K562 (cell line): Measurements from ENCODE around the gene EMILIN3. TPM values are rescaled to one million over a fixed set of nuclear protein-coding genes. Genes with fewer than 3 reads are reported as not detected.

Experiments
- ATAC-seq: fragments of 200-7000 bp; cut with Tn5 transposase; 3 replicates; pipeline ENCODE4 v1.9.1; 2020; ENCODE audit warnings: moderate library complexity
- BruUV-seq: library from RNA; stranded (reverse); fragments of 400-500 nt; replicated peaks from 2 replicates; lab custom pipeline; 2021; lab: Mats Ljungman, UMichigan
- CTCF ChIA-PET: fragments of 300-600 bp; formaldehyde crosslinking; extraction: SDS; loops from one replicate; lab custom pipeline; 2021; ENCODE audit warnings: low intra/inter-chr PET ratio; lab: Yijun Ruan, JAX
- POLR2A ChIA-PET: fragments of 300-600, 350-650 bp; sonication (Branson Sonifier 250); formaldehyde crosslinking; extraction: SDS; loops from one replicate; lab custom pipeline; 2021; ENCODE audit warnings: antibody characterized with exemption, inconsistent platforms; lab: Yijun Ruan, JAX
- DNase-seq, 4 experiments: peaks; one replicate each; pipeline versions ENCODE4 v3.0.0 to v3.0.0-alpha.2; 2011 to 2018; ENCODE audit warnings: low spot score in 3 of 4, mixed read lengths in 3 of 4; ENCODE audit errors: extremely low read depth in 1 of 4
- FAIRE-seq: peaks from 2 replicates; lab custom pipeline; 2011; peaks lifted over from hg19 to GRCh38; lab: Jason Lieb, UNC
- H2AFZ ChIP-seq: 2 replicates; pipeline ENCODE4 v1.6.0; 2011; ENCODE audit warnings: low read depth, low read length, control low read depth, inconsistent platforms
- H3K27ac ChIP-seq: fragments of 200-600 bp; 3 replicates; pipeline ENCODE4 v1.8.0; 2011; ENCODE audit warnings: low read depth, mild to moderate bottlenecking, control low read depth, inconsistent platforms, low read length, moderate library complexity, mixed read lengths; ENCODE audit errors: extremely low read depth
- H3K27me3 ChIP-seq, 2 experiments: fragments of 300-600 bp in 1 of 2; 2 replicates in 1 of 2; 3 replicates in 1 of 2; pipeline versions ENCODE4 v1.6.0 to v1.8.0; 2011; ENCODE audit warnings: inconsistent platforms in 2 of 2, low read length in 2 of 2, mild to moderate bottlenecking in 1 of 2, mixed read lengths in 1 of 2, moderate library complexity in 1 of 2; ENCODE audit not compliant: control insufficient read depth in 2 of 2, insufficient read depth in 2 of 2
- H3K36me3 ChIP-seq: fragments of 300-600 bp; 3 replicates; pipeline ENCODE4 v1.8.0; 2011; ENCODE audit warnings: mild to moderate bottlenecking, low read length, inconsistent platforms; ENCODE audit not compliant: control insufficient read depth, insufficient read depth
- H3K4me1 ChIP-seq, 2 experiments: fragments of 200-600 bp in 1 of 2; replicated peaks in 1 of 2; 2 replicates in 1 of 2; 3 replicates in 1 of 2; pipeline versions ENCODE4 v1.5.1 to v1.8.0; 2011; ENCODE audit warnings: inconsistent platforms in 2 of 2, low read length in 2 of 2, mild to moderate bottlenecking in 1 of 2, mixed read lengths in 1 of 2, moderate library complexity in 1 of 2; ENCODE audit not compliant: control insufficient read depth in 2 of 2, insufficient read depth in 2 of 2
- H3K4me2 ChIP-seq: 2 replicates; pipeline ENCODE4 v1.6.1; 2011; ENCODE audit warnings: low read length, control low read depth, inconsistent platforms, mixed read lengths; ENCODE audit not compliant: insufficient read depth
- H3K4me3 ChIP-seq: fragments of 200-600 bp; sonication (generic), shearing (Covaris generic); 2 replicates; pipeline ENCODE4 v1.5.1; 2016; ENCODE audit warnings: control low read depth, inconsistent platforms
- H3K79me2 ChIP-seq: fragments of 200-600 bp; 3 replicates; pipeline ENCODE4 v1.8.0; 2011; ENCODE audit warnings: low read length, inconsistent platforms; ENCODE audit not compliant: control insufficient read depth, insufficient read depth
- H3K9ac ChIP-seq, 2 experiments: 2 replicates each; pipeline versions ENCODE4 v1.6.0 to v1.6.1; 2011; ENCODE audit warnings: low read depth in 2 of 2, low read length in 2 of 2, control low read depth in 1 of 2, inconsistent platforms in 1 of 2, mild to moderate bottlenecking in 1 of 2, mixed read lengths in 1 of 2; ENCODE audit not compliant: insufficient read depth in 1 of 2
- H3K9me1 ChIP-seq: one replicate; pipeline ENCODE4 v1.6.0; 2011; ENCODE audit warnings: inconsistent platforms, mild to moderate bottlenecking, low read length, moderate library complexity; ENCODE audit not compliant: control insufficient read depth, insufficient read depth
- H3K9me3 ChIP-seq: replicated peaks from 2 replicates; pipeline ENCODE4 v1.5.1; 2011; ENCODE audit warnings: low read depth, low read length, inconsistent platforms; ENCODE audit not compliant: control insufficient read depth, insufficient read depth
- H4K20me1 ChIP-seq: replicated peaks from 2 replicates; pipeline ENCODE4 v1.6.1; 2011; ENCODE audit warnings: low read length, inconsistent platforms, mixed read lengths; ENCODE audit not compliant: control insufficient read depth, insufficient read depth
- BRF1 ChIP-seq: IDR thresholded peaks from 3 replicates; pipeline ENCODE4 v1.6.1; 2011; ENCODE audit warnings: borderline replicate concordance, mild to moderate bottlenecking; ENCODE audit not compliant: insufficient read length; ENCODE audit errors: extremely low read depth
- MCM2 ChIP-seq: fragments of 450-650 bp; IDR thresholded peaks from 2 replicates; pipeline ENCODE4 v1.6.1; 2017; ENCODE audit warnings: low read depth, mild to moderate bottlenecking
- RFX5 ChIP-seq: IDR thresholded peaks from 2 replicates; pipeline ENCODE4 v1.6.1; 2011; ENCODE audit warnings: low read depth, mild to moderate bottlenecking, improper control_type of control experiment, low read length
- ZBTB49 ChIP-seq: sonication (generic); formaldehyde crosslinking; IDR thresholded peaks from 2 replicates; pipeline ENCODE4 v1.8.0; 2022; ENCODE audit warnings: missing genetic modification reagents, mild to moderate bottlenecking, borderline replicate concordance
- ZKSCAN8 ChIP-seq: fragments of 200-800 bp; sonication (Bioruptor generic); IDR thresholded peaks from 2 replicates; pipeline ENCODE4 v1.6.1; 2016; ENCODE audit warnings: missing genetic modification characterization, missing compliant biosample characterization
- WGBS: fragments of 100-300 bp; shearing (Covaris generic); methylation state at CpG from one replicate; pipeline ENCODE4 v1.1.6; 2016; ENCODE audit warnings: low coverage, mixed read lengths; ENCODE audit not compliant: insufficient coverage; ENCODE audit errors: missing lambda C conversion rate; 5-methylcytosine and 5-hydroxymethylcytosine counted together
- in situ Hi-C: fragments of 300-500 bp; cut with MboI; formaldehyde crosslinking; loops from 4 replicates; pipeline ENCODE4 v1.15.0; 2018; ENCODE audit warnings: inconsistent platforms, mixed read lengths
- intact Hi-C: fragments of 100-400 bp; cut with micrococcal nuclease; formaldehyde crosslinking; loops from 2 replicates; pipeline ENCODE4 v1.14.2; 2022
- polyA plus RNA-seq, 8 experiments: library from polyadenylated mRNA; depleted of rRNA in 4 of 8; stranded (reverse) in 5 of 8; unstranded in 3 of 8; fragments of >200 nt; fragmentation: Nextera tagmentation in 2 of 8; fragmentation: Illumina TruSeq in 1 of 8; extraction: Ambion mirVana in 2 of 8; extraction: Trizol in 1 of 8; gene quantifications; 2 replicates each; pipeline versions ENCODE4 v1.2.1 to v1.2.3, GENCODE V29; 2011 to 2014; ENCODE audit warnings: inconsistent platforms in 1 of 8, missing spikeins in 1 of 8
- total RNA-seq, 7 experiments: library from RNA; depleted of rRNA in 6 of 7; stranded (reverse); fragments of >200 nt in 6 of 7; fragmentation: Illumina TruSeq in 2 of 7; extraction: Trizol in 2 of 7; gene quantifications; 2 replicates each; pipeline versions ENCODE4 v1.2.1 to v1.2.3, GENCODE V29; 2011 to 2021; ENCODE audit warnings: low replicate concordance in 1 of 7
- TF ChIP-seq, protein P1 (sequence below), 3 experiments: IDR thresholded peaks in 2 of 3; conservative IDR thresholded peaks in 1 of 3; 2 replicates each; pipeline ENCODE4 v1.5.1; 2011 to 2012; ENCODE audit warnings: low read length in 3 of 3, mild to moderate bottlenecking in 3 of 3, control low read depth in 2 of 3, improper control_type of control experiment in 1 of 3, inconsistent platforms in 1 of 3, low read depth in 1 of 3, mixed read lengths in 1 of 3, moderate library complexity in 1 of 3; ENCODE audit not compliant: insufficient read depth in 2 of 3

EMILIN3 gene
- total and polyA plus RNA-seq, 9 of the 15 experiments (the other 6 are each of a cell fraction or from before 2014, with no cell fraction given), result 0.01 to 0.07 TPM; not detected in 7

- intact Hi-C loops (no loop called here), in situ Hi-C loops (no loop called here)
- Histone ChIP-seq H3K4me3 (no peak overlapping the region), H3K9me1 (no peaks in the 10 kb centered on the region), H4K20me1 (no peaks in the 10 kb centered on the region; the same call in 1 of the 2 replicates), H3K36me3 (peaks cover 2% of the 10 kb centered on the region; the same call in 1 of the 3 replicates), H3K27me3 (no peaks in the 10 kb centered on the region), H3K79me2 (no peaks in the 10 kb centered on the region), H3K27ac (no peak overlapping the region), H3K4me1 (peaks cover 0 to 2% of the 10 kb centered on the region in 2 experiments; a peak in 1 of 5 replicates), H3K9me3 (no peaks in the 10 kb centered on the region), H2AFZ (no peak overlapping the region), H3K9ac (no peak overlapping the region), H3K4me2 (no peak overlapping the region)
- no TSS peak for BruUV-seq
- TF ChIP-seq BRF1, result no peak
- no peak for TF ChIP-seq RFX5
- no peak for TF ChIP-seq ZKSCAN8 (CRISPR knock-in tag)
- TF ChIP-seq MCM2, result no peak
- ATAC-seq, result no peak
- no peak for FAIRE-seq
- CTCF ChIA-PET, result no interaction called here
- POLR2A ChIA-PET, result interaction anchor here (0.6 to 1.7 kb wide), 3 partner anchors 9 to 72 kb away, joined by 3 read pairs; no protein-coding TSS in a partner anchor
- no peak for DNase-seq
These were observed 13.1 kb downstream of the EMILIN3 start for GRCh38 chr20:41353530-41353929.

- CTCF ChIA-PET, result no interaction called here
These were observed 14.0 kb downstream of the EMILIN3 start for GRCh38 chr20:41352666-41353065.

More at GRCh38 chr20:41352666-41353065, 14.0 kb downstream of the EMILIN3 start:
- no peak overlapping the region for H2AFZ ChIP-seq
- in situ Hi-C loops, result no loop called here
- H3K9me1 ChIP-seq, result no peaks in the 10 kb centered on the region
- no peak overlapping the region for H3K4me2 ChIP-seq
- no peak overlapping the region for H3K4me3 ChIP-seq
- POLR2A ChIA-PET, result interaction anchor here (1.7 kb wide), 1 partner anchor 73 kb away, joined by 3 read pairs; no protein-coding TSS in a partner anchor
- no peaks in the 10 kb centered on the region for H3K27me3 ChIP-seq
- no peaks in the 10 kb centered on the region for H3K79me2 ChIP-seq
- DNase-seq, result no peak
- BruUV-seq, result no TSS peak
- peaks cover 2% of the 10 kb centered on the region; the same call in 1 of the 3 replicates for H3K36me3 ChIP-seq
- H3K4me1 ChIP-seq, result peaks cover 0 to 3% of the 10 kb centered on the region in 2 experiments; a peak in 1 of 5 replicates
- no peaks in the 10 kb centered on the region; the same call in 1 of the 2 replicates for H4K20me1 ChIP-seq
- intact Hi-C loops, result no loop called here
- WGBS, result 51% methylated on average over 5 of the region's 5 CpGs
- H3K27ac ChIP-seq, result no peak overlapping the region
- H3K9me3 ChIP-seq, result no peaks in the 10 kb centered on the region
- FAIRE-seq, result no peak
- no peak overlapping the region for H3K9ac ChIP-seq
- no peak for TF ChIP-seq ZBTB49
- TF ChIP-seq, protein P1, sequence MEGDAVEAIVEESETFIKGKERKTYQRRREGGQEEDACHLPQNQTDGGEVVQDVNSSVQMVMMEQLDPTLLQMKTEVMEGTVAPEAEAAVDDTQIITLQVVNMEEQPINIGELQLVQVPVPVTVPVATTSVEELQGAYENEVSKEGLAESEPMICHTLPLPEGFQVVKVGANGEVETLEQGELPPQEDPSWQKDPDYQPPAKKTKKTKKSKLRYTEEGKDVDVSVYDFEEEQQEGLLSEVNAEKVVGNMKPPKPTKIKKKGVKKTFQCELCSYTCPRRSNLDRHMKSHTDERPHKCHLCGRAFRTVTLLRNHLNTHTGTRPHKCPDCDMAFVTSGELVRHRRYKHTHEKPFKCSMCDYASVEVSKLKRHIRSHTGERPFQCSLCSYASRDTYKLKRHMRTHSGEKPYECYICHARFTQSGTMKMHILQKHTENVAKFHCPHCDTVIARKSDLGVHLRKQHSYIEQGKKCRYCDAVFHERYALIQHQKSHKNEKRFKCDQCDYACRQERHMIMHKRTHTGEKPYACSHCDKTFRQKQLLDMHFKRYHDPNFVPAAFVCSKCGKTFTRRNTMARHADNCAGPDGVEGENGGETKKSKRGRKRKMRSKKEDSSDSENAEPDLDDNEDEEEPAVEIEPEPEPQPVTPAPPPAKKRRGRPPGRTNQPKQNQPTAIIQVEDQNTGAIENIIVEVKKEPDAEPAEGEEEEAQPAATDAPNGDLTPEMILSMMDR (IDR thresholded peaks at IDR 0.05 in 2 of 3, conservative IDR thresholded peaks at IDR 0.05 in 1 of 3; ENCODE audit: insufficient read depth in 2 of 3, low read depth in 1 of 3, low read length in 3 of 3), result peak in 2 of 3 experiments; percentile 2 to 21; a peak in 1 of 6 replicates
- ATAC-seq, result peak; percentile 28; the same call in 1 of the 3 replicates
